ENCODE measurements around the gene DACH1. TPM values are rescaled to one million over a fixed set of nuclear protein-coding genes. Genes with fewer than 3 reads are reported as not detected.

The DACH1 gene
- total RNA-seq, 1 donor from 2014 or later = 110 TPM

- H3K27ac Mint-ChIP-seq (ENCODE audit: unreplicated experiment) = no peak overlapping the region
- H3K27me3 Mint-ChIP-seq (ENCODE audit: unreplicated experiment) = peaks cover 8% of the 10 kb centered on the region
- H3K4me1 Mint-ChIP-seq (ENCODE audit: low read depth, unreplicated experiment) = peaks cover 4% of the 10 kb centered on the region
- H3K9me3 Mint-ChIP-seq (ENCODE audit: unreplicated experiment) = peaks cover 2% of the 10 kb centered on the region
- no peaks in the 10 kb centered on the region for H3K36me3 Mint-ChIP-seq (ENCODE audit: unreplicated experiment)
- no peak for DNase-seq
- H3K4me3 Mint-ChIP-seq (ENCODE audit: unreplicated experiment) = no peak overlapping the region
- no peak for TF ChIP-seq CTCF (IDR thresholded peaks at IDR 0.05; ENCODE audit: partially characterized antibody, unreplicated experiment)
These were observed 289.0 kb downstream of the DACH1 start for GRCh38 chr13:71578048-71578447.

- peaks cover 10% of the 10 kb centered on the region for H3K27me3 Mint-ChIP-seq (ENCODE audit: unreplicated experiment)
- H3K27ac Mint-ChIP-seq (ENCODE audit: unreplicated experiment) = no peak overlapping the region
- no peak for TF ChIP-seq CTCF (IDR thresholded peaks at IDR 0.05; ENCODE audit: partially characterized antibody, unreplicated experiment)
- no peaks in the 10 kb centered on the region for H3K36me3 Mint-ChIP-seq (ENCODE audit: unreplicated experiment)
- no peak overlapping the region for H3K4me3 Mint-ChIP-seq (ENCODE audit: unreplicated experiment)
- no peak for DNase-seq
- peaks cover 2% of the 10 kb centered on the region for H3K9me3 Mint-ChIP-seq (ENCODE audit: unreplicated experiment)
- H3K4me1 Mint-ChIP-seq (ENCODE audit: low read depth, unreplicated experiment) = peaks cover 4% of the 10 kb centered on the region
These were observed 289.9 kb downstream of the DACH1 start for GRCh38 chr13:71577127-71577526.

- no peak for TF ChIP-seq CTCF (IDR thresholded peaks at IDR 0.05; ENCODE audit: partially characterized antibody, unreplicated experiment)
- Mint-ChIP-seq H3K27ac (ENCODE audit: unreplicated experiment) (no peak overlapping the region), H3K4me1 (ENCODE audit: low read depth, unreplicated experiment) (peaks cover 4% of the 10 kb centered on the region), H3K9me3 (ENCODE audit: unreplicated experiment) (peaks cover 2% of the 10 kb centered on the region), H3K4me3 (ENCODE audit: unreplicated experiment) (no peak overlapping the region), H3K27me3 (ENCODE audit: unreplicated experiment) (peaks cover 10% of the 10 kb centered on the region), H3K36me3 (ENCODE audit: unreplicated experiment) (no peaks in the 10 kb centered on the region)
- no peak for DNase-seq
These were observed 290.4 kb downstream of the DACH1 start for GRCh38 chr13:71576571-71576970.

- Mint-ChIP-seq H3K27ac (ENCODE audit: unreplicated experiment) (no peak overlapping the region), H3K4me3 (ENCODE audit: unreplicated experiment) (no peak overlapping the region), H3K36me3 (ENCODE audit: unreplicated experiment) (no peaks in the 10 kb centered on the region), H3K27me3 (ENCODE audit: unreplicated experiment) (peaks cover 2% of the 10 kb centered on the region), H3K4me1 (ENCODE audit: low read depth, unreplicated experiment) (peaks cover 2% of the 10 kb centered on the region), H3K9me3 (ENCODE audit: unreplicated experiment) (no peaks in the 10 kb centered on the region)
- no peak for DNase-seq
- no peak for TF ChIP-seq CTCF (IDR thresholded peaks at IDR 0.05; ENCODE audit: partially characterized antibody, unreplicated experiment)
These were observed 320.1 kb downstream of the DACH1 start for GRCh38 chr13:71546881-71547280.

- DNase-seq = no peak
- H3K4me1 Mint-ChIP-seq (ENCODE audit: low read depth, unreplicated experiment) = peaks cover 9% of the 10 kb centered on the region
These were observed 326.9 kb downstream of the DACH1 start for GRCh38 chr13:71540098-71540497.

More at GRCh38 chr13:71540098-71540497, 326.9 kb downstream of the DACH1 start:
- no peak overlapping the region for H3K4me3 Mint-ChIP-seq (ENCODE audit: unreplicated experiment)
- H3K27me3 Mint-ChIP-seq (ENCODE audit: unreplicated experiment) = no peaks in the 10 kb centered on the region
- no peak overlapping the region for H3K27ac Mint-ChIP-seq (ENCODE audit: unreplicated experiment)
- TF ChIP-seq CTCF (IDR thresholded peaks at IDR 0.05; ENCODE audit: partially characterized antibody, unreplicated experiment) = no peak
- H3K36me3 Mint-ChIP-seq (ENCODE audit: unreplicated experiment) = no peaks in the 10 kb centered on the region
- H3K9me3 Mint-ChIP-seq (ENCODE audit: unreplicated experiment) = no peaks in the 10 kb centered on the region
